KBM-7 (cell line): ENCODE data around the gene AAK1.
"Not testable (repeated sequence)": the region's sequence is repeated elsewhere in the genome, so short reads cannot be mapped to it uniquely, and the experiment has no call there.

ENCODE experiments used
- DNase-seq: peaks from one replicate; pipeline ENCODE4 v3.0.0-alpha.2; 2015
- in situ Hi-C: fragments of 300-500 bp; cut with MboI; formaldehyde crosslinking; loops from 2 replicates; pipeline ENCODE4 v1.14.3; 2020; ENCODE audit warnings: low sequenced_read_pairs, low pct_unique_long_range_greater_than_20kb, mixed read lengths

AAK1 gene

DNA sequence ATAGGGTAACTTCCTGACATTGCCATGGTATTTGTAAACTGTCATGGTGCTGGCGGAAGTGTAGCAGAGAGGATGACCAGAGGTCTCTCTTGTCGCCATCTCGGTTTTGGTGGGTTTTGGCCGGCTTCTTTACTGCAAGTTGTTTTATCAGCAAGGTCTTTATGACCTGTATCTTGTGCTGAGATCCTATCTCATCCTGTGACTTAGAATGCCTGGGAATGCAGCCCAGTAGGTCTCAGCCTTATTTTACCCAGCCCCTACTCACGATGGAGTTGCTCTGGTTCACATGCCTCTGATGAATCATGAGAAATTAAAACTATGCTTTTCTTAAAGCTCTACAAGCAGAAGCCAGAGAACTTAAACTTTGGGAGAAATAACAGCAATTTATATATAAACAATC is 193.6 kb downstream of the AAK1 start:
- in situ Hi-C loops: no loop called here
- DNase-seq: no peak

DNA sequence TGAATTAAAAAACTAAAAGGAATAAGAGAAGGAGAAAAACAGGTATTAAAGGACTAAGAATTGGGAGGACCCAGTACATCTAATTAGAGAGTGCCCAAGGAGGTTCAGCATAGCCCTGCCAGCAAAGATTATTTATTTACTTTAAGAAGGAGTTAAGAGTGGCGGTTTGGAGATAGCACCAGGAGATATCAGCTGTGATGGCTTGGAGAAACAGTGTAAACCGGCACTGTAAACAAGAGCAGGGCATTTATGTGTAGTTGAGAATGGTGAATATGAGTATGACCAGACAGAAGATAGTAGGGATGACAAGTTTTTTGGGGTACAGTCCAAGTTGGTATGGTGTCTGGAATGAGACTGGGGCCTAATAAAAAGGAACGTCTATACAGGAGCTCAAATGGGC is 199.9 kb downstream of the AAK1 start:
- in situ Hi-C loops, DNase-seq: not testable (repeated sequence)

DNA sequence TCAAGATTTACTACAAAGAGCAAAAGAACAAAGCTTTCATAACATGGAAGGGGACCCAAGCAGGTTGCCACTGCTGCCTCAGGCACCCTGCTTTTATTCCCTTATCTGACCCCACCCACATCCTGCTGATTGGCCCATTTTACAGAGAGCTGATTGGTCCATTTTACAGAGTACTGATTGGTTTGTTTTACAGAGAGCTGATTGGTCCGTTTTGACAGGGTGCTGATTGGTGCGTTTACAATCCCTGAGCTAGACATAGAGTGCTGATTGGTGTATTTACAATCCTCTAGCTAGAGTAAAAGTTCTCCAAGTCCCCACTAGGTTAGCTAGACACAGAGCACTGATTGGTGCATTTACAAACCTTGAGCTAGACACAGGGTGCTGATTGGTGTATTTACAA is 204.0 kb downstream of the AAK1 start:
- DNase-seq, in situ Hi-C loops: not testable (repeated sequence)

DNA sequence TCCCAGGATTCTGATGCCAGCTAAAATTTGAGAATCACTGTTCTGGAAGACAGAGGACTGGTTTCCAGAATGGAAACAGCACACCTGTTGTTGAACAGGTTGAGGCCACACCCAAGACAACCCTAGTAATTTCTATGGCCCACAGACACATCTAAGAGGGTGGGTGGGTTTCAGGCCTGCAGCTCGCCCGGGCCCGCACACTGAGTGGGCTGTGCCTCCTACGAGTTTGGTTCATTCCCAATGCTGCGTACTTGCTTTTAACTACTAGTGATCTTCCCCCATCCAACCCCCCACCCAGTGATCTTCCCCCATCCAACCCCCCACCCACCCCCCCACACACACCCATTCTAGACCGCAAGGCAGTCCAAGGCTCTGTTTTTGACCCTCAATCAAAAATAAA is 205.0 kb downstream of the AAK1 start:
- DNase-seq: no peak
- in situ Hi-C loops: no loop called here

DNA sequence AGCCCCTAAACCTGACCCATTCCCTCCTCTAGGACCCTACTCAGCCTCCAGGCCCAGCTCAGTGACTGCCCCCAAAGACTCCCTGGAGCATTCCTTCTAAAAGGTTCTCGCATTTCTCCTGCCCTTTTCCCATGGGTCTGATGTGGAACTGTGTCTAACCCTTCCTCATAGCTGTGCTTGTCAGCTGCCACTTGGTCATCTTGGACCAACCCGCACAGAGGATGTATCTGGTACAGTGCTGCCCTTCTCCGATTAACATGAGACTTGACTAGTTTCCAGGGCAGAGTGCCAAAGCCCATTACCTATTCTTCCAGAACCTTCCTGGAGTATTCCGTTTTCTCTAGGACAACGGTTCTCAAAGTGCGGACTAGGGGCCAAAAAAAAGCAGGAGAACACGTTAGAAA is 205.8 kb downstream of the AAK1 start:
- in situ Hi-C loops: no loop called here
- DNase-seq: no peak

DNA sequence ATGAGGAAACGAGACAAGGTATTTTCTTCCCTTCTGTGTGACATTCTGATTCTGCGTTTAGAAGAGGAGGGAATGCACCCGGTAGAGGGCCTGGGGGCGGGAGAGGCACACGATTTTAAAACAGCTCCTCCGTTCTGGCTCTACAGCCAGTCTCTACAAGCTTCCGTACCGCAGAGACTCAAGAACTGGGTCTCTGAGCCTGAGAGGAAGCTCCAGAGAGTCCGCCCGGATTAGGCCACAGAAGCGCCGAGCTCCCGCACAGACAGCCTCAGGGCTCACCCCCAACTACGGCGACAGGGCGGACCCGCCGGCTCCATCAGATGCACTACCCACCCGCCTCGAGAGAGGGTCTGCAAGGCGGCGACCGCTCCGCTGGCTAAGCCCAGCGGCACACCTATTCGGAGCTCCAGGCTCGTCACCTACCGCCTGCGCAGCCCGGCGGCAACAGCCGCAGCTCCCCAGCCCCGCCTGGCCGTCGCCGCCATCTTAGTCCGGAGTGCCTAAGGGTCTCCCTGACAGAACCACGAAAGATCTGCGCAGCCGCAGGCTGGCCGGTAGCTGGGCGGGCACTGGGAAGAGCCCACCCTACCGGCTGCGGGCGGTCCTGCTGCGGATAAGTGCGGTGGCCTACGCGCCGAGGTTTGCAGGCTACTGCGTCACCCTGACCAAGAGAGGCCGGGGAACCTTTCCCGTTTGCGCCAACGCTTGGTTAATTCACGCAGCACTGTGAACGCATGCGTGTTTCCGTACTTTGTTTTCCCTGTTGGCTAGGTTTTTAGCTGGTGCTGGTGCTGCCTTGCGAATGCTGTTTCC is 206.4 kb downstream of the AAK1 start, which contains the start of gene NFU1:
TSS of gene NFU1 (minus strand) at position 498 of the 813 bp plus-strand sequence. CDS start at position 485, 13 bp downstream.
- in situ Hi-C loops: no loop called here
- DNase-seq: peak; percentile 96

DNA sequence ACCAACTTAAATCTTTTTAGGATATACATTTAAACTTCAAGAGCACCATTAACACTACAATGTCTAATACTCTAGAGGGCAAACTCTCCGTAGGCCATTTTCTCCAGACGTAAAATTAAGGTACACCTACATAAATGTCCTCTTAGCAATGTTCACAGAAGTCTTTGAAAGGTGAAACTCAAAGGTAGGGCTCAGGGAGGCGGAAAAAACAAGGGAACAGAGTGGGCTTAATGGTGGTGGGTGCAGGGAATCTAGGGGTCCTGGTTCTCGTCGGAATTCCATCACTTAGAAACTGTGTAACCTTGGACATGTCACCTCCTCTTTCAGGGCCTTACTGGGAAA is 207.0 kb downstream of the AAK1 start:
- no peak for DNase-seq
- in situ Hi-C loops: no loop called here

DNA sequence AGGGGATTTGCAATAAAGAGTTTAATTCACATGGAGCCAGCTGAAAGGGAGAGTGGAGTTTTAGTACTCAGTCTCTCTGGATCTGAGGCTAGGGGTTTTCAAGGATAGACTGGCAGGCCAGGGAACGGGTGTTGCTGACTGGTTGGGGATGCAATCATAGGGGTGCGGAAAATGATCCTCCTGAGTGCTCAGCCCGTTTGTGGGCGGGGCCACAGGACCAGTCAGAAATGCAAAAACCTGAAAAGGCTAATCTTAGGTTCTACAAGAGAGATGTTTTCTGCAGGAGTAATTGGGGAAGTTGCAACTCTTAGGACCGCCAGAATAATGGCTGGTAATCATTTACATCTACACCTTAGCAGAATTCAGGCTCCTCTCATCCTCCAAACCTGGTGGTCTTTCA is 208.8 kb downstream of the AAK1 start:
- peak; percentile 20 for DNase-seq
- in situ Hi-C loops: no loop called here

DNA sequence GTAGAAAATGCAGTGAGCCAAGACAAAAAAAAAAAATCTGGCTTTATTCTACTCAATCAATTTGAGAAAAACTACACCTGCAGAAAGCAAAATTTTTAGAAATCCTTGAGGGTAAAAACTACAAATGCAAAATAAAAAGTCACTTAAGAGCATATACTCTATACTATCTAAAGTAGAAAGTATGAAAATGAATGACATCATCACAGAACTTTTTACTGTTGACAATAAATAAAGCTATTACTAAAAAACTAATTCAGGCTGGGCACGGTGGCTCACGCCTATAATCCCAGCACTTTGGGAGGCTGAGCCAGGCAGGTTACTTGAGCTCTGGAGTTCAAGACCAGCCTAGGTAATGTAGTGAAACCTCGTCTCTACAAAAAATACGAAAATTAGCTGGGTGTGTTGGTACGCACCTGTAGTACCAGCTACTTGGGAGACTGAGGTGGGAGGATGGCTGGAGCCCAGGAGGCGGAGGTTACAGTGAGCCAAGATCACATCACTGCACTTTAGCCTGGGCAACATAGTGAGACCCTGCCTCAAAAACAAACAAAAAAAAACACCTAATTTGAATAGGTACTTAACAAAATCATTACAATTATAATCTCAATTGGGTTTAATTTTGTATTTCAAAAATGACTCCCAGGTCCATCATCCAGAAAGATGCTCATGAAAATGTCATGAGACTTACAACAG is 213.9 kb downstream of the AAK1 start:
- no peak for DNase-seq
- in situ Hi-C loops: no loop called here

DNA sequence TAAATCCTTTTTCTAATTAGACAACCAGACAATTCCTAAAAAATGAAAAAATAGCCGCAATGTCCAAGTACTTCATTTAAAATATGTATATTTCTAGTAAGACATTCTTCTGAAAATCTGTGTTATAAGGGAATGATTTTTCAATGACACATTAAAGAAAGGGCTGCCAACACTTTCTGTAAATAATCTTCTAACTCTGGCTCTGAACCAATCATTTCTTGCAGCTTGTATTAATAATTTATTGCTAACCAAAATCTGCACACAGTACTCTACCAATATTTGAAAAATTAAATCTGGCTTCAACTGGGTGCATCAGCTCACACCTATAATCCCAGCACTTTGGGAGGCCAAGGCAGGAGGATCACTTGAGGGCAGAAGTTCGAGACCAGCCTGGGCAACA is 214.6 kb downstream of the AAK1 start:
- in situ Hi-C loops: no loop called here
- no peak for DNase-seq

DNA sequence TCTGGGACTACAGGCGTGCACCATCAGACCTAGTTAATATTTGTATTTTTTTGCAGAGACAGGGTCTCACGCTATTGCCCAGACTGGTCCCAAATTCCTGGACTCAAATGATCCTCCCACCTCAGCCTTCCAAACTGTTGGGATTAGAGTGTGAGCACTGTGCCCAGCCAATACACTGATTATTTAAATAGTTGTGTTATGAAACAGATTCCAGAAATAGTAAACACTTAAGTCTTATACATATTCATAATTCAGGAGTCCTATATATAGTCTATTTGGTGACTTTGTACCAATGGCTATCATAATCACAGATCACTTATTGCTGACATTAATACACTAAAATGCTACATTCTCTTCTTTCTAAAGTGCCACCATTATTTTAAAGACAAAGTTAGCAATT is 219.1 kb downstream of the AAK1 start:
- in situ Hi-C loops: no loop called here

DNA sequence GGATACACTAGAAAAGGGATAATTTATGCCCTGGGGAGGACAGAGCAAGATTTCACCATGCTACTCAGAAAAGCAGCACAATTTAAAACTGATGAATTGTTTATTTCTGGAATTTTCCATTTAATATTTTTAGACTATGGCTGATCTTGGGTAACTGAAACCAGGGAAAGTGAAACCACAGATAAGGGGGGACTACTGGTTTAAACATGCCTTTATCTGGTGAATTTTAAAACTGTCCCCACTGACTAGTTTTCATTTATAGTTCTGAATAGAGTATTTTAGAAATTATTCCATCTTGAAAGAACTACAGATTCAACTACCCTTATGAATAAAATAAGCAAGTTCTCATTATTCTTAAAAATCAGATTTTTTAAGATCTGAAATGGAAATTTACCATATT is 221.3 kb downstream of the AAK1 start:
- DNase-seq: no peak
- in situ Hi-C loops: no loop called here

More for the DNA sequence above, 219.1 kb downstream of the AAK1 start:
- no peak for DNase-seq

DNA sequence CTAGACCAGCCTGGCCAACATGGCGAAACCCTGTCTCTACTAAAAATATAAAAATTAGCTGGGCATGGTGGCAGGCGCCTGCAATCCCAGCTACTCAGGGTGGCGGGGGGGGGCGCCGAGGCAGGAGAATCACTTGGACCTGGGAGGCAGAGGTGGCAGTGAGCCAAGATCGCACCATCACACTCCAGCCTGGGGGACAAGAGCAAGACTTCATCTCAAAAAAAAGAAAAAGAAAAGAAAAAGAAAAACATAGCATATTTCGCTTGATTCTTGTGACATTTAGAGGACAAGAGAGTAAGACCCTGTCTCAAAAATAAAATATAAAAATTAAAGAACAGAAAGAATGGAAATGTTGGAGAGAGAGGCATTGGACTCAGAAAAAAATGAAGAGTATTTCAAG is 224.4 kb downstream of the AAK1 start:
- DNase-seq, in situ Hi-C loops: not testable (repeated sequence)

DNA sequence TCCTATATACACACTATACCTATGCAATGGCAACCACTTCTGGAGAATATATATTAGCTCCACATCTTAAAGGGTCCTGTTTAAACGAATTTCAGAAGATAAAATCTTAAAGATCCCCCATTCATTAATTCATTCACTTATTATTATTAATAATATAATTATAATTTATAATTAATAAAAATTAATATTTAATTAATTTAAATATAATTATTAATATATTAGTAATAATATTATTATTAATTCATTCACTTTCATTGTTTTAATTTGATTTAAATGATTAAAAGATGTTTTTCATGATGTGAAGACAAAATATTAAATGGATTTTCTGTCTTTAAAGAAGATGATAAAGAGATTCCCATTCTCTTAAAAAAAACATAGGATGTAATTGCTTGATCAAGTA is 227.4 kb downstream of the AAK1 start:
- in situ Hi-C loops: no loop called here
- no peak for DNase-seq
